Mucosa of stomach (tissue), 1 donor: ENCODE data around the gene TBC1D1.
A peak's percentile ranks its signal among the peaks of the same experiment; 100 is the strongest.

Experiments
- H3K27me3 ChIP-seq: one replicate; pipeline ENCODE4 v1.7.0; 2013; ENCODE audit warnings: mild to moderate bottlenecking, low read length; ENCODE audit not compliant: control insufficient read depth, insufficient read depth
- H3K36me3 ChIP-seq: one replicate; pipeline ENCODE4 v1.7.0; 2013; ENCODE audit warnings: low read length; ENCODE audit not compliant: control insufficient read depth, insufficient read depth
- H3K4me1 ChIP-seq: one replicate; pipeline ENCODE4 v1.7.0; 2013; ENCODE audit warnings: mild to moderate bottlenecking, low read length; ENCODE audit not compliant: control insufficient read depth, insufficient read depth
- H3K4me3 ChIP-seq: one replicate; pipeline ENCODE4 v1.7.0; 2013; ENCODE audit warnings: low read length
- H3K9ac ChIP-seq: one replicate; pipeline ENCODE4 v1.7.0; 2013; ENCODE audit warnings: mild to moderate bottlenecking, low read length, moderate library complexity
- H3K9me3 ChIP-seq: one replicate; pipeline ENCODE4 v1.7.0; 2013; ENCODE audit warnings: mild to moderate bottlenecking, low read length, moderate library complexity; ENCODE audit not compliant: control insufficient read depth
- donor health status: Pancreatic carcinoma.

The TBC1D1 gene

GRCh38 chr4:38003628-38004027, 112.7 kb downstream of the TBC1D1 start:
- no peaks in the 10 kb centered on the region for H3K9me3 ChIP-seq
- H3K27me3 ChIP-seq: no peaks in the 10 kb centered on the region
- H3K36me3 ChIP-seq: no peaks in the 10 kb centered on the region
- no peak overlapping the region for H3K4me3 ChIP-seq
- peaks cover 14% of the 10 kb centered on the region for H3K4me1 ChIP-seq
- no peak overlapping the region for H3K9ac ChIP-seq

GRCh38 chr4:38004062-38004461, 113.2 kb downstream of the TBC1D1 start:
- no peaks in the 10 kb centered on the region for H3K27me3 ChIP-seq
- no peaks in the 10 kb centered on the region for H3K9me3 ChIP-seq
- H3K36me3 ChIP-seq: no peaks in the 10 kb centered on the region
- H3K4me1 ChIP-seq: peaks cover 14% of the 10 kb centered on the region
- no peak overlapping the region for H3K4me3 ChIP-seq
- no peak overlapping the region for H3K9ac ChIP-seq

- Histone ChIP-seq H3K36me3 (no peaks in the 10 kb centered on the region), H3K27me3 (no peaks in the 10 kb centered on the region), H3K4me3 (no peak overlapping the region), H3K9me3 (no peaks in the 10 kb centered on the region), H3K4me1 (peaks cover 11% of the 10 kb centered on the region), H3K9ac (no peak overlapping the region)
Measured at GRCh38 chr4:38004887-38005286, 114.0 kb downstream of the TBC1D1 start.

- Histone ChIP-seq H3K36me3 (no peaks in the 10 kb centered on the region), H3K4me3 (no peak overlapping the region), H3K9ac (no peak overlapping the region), H3K9me3 (no peaks in the 10 kb centered on the region), H3K27me3 (no peaks in the 10 kb centered on the region), H3K4me1 (peaks cover 11% of the 10 kb centered on the region)
Measured at GRCh38 chr4:38005637-38006036, 114.8 kb downstream of the TBC1D1 start.

GRCh38 chr4:38007645-38008044, 116.8 kb downstream of the TBC1D1 start:
- Histone ChIP-seq H3K9me3 (no peaks in the 10 kb centered on the region), H3K9ac (no peak overlapping the region), H3K4me3 (no peak overlapping the region), H3K27me3 (no peaks in the 10 kb centered on the region), H3K36me3 (no peaks in the 10 kb centered on the region), H3K4me1 (peaks cover 11% of the 10 kb centered on the region)

GRCh38 chr4:38008571-38009021, 117.7 kb downstream of the TBC1D1 start:
- H3K27me3 ChIP-seq: no peaks in the 10 kb centered on the region
- no peaks in the 10 kb centered on the region for H3K36me3 ChIP-seq
- no peaks in the 10 kb centered on the region for H3K9me3 ChIP-seq
- H3K9ac ChIP-seq: no peak overlapping the region
- H3K4me3 ChIP-seq: no peak overlapping the region
- H3K4me1 ChIP-seq: peaks cover 13% of the 10 kb centered on the region

- Histone ChIP-seq H3K4me3 (no peak overlapping the region), H3K9me3 (no peaks in the 10 kb centered on the region), H3K36me3 (no peaks in the 10 kb centered on the region), H3K9ac (no peak overlapping the region), H3K4me1 (peaks cover 22% of the 10 kb centered on the region), H3K27me3 (no peaks in the 10 kb centered on the region)
Measured at GRCh38 chr4:38009421-38009820, 118.5 kb downstream of the TBC1D1 start.

GRCh38 chr4:38009949-38010348, 119.1 kb downstream of the TBC1D1 start:
- no peak overlapping the region for H3K4me3 ChIP-seq
- peaks cover 20% of the 10 kb centered on the region for H3K4me1 ChIP-seq
- H3K36me3 ChIP-seq: no peaks in the 10 kb centered on the region
- H3K9ac ChIP-seq: no peak overlapping the region
- no peaks in the 10 kb centered on the region for H3K27me3 ChIP-seq
- no peaks in the 10 kb centered on the region for H3K9me3 ChIP-seq

GRCh38 chr4:38011511-38012162, 120.8 kb downstream of the TBC1D1 start:
- H3K27me3 ChIP-seq: no peaks in the 10 kb centered on the region
- H3K4me1 ChIP-seq: peaks cover 11% of the 10 kb centered on the region
- no peaks in the 10 kb centered on the region for H3K36me3 ChIP-seq
- no peak overlapping the region for H3K9ac ChIP-seq
- H3K4me3 ChIP-seq: no peak overlapping the region
- no peaks in the 10 kb centered on the region for H3K9me3 ChIP-seq

- peak overlapping the region; percentile 8 for H3K9ac ChIP-seq
- no peaks in the 10 kb centered on the region for H3K36me3 ChIP-seq
- peaks cover 11% of the 10 kb centered on the region for H3K4me1 ChIP-seq
- no peak overlapping the region for H3K4me3 ChIP-seq
- no peaks in the 10 kb centered on the region for H3K9me3 ChIP-seq
- no peaks in the 10 kb centered on the region for H3K27me3 ChIP-seq
Measured at GRCh38 chr4:38013461-38014366, 122.8 kb downstream of the TBC1D1 start.

GRCh38 chr4:38014421-38014852, 123.6 kb downstream of the TBC1D1 start:
- Histone ChIP-seq H3K36me3 (no peaks in the 10 kb centered on the region), H3K4me3 (no peak overlapping the region), H3K9ac (peak overlapping the region; percentile 8), H3K9me3 (no peaks in the 10 kb centered on the region), H3K27me3 (no peaks in the 10 kb centered on the region), H3K4me1 (peaks cover 11% of the 10 kb centered on the region)

GRCh38 chr4:38015886-38016515, 125.1 kb downstream of the TBC1D1 start:
- H3K9me3 ChIP-seq: no peaks in the 10 kb centered on the region
- no peak overlapping the region for H3K9ac ChIP-seq
- peaks cover 11% of the 10 kb centered on the region for H3K4me1 ChIP-seq
- H3K36me3 ChIP-seq: no peaks in the 10 kb centered on the region
- no peaks in the 10 kb centered on the region for H3K27me3 ChIP-seq
- no peak overlapping the region for H3K4me3 ChIP-seq
